GM12874 (cell line): ENCODE results near the gene PCSK4.
A peak's percentile ranks its signal among the peaks of the same experiment; 100 is the strongest.

Experiments used
- TF ChIP-seq, protein P1 (sequence below): IDR thresholded peaks from 2 replicates; pipeline ENCODE4 v1.5.1; 2011; ENCODE audit warnings: low read depth, mild to moderate bottlenecking, control low read depth, low read length, moderate library complexity; ENCODE audit not compliant: insufficient read depth

The PCSK4 gene

DNA sequence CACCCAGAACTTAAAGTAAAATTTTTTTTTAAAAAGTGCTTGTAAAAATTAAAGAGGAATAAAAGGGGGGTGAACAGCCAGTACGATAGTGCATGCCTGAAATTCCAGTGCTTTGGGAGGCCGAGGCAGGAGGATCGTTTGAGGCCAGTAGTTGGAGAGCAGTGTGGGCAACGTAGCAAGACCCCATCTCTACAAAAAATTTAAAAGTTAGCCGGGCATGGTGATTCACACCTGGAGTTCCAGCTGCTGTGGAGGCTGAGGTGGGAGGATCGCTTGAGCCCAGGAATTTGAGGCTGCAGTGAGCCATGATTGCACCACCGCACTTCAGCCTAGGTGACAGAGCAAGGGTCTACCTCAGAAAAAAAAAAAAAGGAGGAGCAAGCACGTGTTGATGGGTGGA, 14.9 kb upstream of the PCSK4 start:
- TF ChIP-seq, protein P1, sequence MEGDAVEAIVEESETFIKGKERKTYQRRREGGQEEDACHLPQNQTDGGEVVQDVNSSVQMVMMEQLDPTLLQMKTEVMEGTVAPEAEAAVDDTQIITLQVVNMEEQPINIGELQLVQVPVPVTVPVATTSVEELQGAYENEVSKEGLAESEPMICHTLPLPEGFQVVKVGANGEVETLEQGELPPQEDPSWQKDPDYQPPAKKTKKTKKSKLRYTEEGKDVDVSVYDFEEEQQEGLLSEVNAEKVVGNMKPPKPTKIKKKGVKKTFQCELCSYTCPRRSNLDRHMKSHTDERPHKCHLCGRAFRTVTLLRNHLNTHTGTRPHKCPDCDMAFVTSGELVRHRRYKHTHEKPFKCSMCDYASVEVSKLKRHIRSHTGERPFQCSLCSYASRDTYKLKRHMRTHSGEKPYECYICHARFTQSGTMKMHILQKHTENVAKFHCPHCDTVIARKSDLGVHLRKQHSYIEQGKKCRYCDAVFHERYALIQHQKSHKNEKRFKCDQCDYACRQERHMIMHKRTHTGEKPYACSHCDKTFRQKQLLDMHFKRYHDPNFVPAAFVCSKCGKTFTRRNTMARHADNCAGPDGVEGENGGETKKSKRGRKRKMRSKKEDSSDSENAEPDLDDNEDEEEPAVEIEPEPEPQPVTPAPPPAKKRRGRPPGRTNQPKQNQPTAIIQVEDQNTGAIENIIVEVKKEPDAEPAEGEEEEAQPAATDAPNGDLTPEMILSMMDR = no peak

DNA sequence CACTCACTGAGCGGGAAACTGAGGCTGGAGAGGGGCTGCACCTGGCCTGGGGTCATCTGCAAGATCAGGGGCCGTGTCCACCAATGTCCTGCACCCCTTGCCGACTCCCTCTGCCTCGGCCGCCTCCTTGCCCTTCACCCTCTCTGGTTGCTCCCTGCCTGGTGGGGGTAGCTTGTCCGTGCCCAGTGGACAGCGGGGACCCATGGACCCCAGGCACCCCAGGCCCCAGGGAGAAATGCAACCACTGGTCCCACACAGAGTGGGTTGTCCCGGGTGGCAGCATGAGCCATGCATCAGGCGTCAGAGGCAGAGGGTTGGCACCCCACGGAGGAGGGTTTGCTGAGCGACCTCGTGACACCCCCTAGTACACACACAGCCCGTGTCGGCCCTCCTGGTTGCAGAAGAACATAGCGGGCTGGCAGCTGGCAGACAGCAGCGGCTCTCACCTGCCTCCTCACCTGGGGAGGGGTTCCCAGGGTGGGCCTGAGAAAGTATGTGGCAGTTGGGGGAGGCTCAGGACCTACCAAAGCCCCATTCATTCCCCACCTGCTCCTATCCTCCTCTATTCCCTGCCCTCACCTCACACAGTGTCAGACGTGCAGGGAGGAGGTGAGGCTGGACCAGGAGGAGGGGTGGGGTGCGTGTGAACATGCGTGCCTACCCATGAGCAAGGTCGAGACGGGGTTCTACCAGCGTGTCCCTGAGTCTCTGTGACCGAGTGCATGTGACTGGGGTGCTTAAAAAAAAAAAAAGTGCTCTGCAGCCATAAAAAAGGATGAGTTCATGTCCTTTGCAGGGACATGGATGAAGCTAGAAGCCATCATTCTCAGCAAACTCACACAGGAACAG, 14.0 kb upstream of the PCSK4 start:
- TF ChIP-seq, protein P1 = no peak

DNA sequence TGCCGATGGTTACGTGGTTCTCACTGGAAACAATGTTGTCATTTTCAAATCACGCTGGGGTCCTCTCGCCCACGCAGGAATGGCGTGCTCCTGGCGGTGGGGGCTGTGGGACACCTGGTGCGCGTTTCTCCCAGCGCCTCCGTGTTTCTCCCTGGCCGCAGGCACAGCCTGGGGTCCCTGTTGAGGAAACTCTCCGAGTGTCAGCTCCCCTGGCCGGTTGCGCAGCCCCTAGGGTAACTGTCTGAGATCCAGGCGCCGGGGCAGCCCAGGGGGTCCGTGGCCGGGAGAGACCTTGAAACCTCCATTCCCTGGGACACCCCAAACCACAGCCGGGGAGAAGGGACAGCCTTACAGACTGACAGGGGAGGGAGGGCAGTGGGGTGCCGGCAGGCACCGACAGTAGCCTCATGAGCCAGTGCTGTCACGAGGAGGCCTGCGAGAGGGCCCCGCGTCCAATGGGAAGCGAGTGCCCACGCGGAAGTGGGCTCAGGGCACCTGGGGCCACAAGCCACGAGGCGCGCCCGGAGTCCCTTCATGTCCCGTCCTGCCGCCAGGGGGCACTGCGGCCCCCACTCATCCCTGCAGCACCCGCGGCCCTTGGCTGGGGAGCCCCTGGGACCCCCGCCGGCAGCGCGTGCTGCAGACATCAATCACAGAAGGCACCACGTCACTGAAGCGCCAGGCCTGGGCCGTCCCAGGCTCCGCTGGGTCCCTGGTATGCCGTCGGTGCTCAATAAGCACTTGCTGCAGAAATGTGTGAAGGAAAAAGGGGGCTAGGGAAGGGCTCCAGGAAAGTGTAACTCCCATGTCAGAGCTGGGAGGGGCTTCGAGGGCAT, 13.2 kb upstream of the PCSK4 start:
- TF ChIP-seq, protein P1 = peak; percentile 96

DNA sequence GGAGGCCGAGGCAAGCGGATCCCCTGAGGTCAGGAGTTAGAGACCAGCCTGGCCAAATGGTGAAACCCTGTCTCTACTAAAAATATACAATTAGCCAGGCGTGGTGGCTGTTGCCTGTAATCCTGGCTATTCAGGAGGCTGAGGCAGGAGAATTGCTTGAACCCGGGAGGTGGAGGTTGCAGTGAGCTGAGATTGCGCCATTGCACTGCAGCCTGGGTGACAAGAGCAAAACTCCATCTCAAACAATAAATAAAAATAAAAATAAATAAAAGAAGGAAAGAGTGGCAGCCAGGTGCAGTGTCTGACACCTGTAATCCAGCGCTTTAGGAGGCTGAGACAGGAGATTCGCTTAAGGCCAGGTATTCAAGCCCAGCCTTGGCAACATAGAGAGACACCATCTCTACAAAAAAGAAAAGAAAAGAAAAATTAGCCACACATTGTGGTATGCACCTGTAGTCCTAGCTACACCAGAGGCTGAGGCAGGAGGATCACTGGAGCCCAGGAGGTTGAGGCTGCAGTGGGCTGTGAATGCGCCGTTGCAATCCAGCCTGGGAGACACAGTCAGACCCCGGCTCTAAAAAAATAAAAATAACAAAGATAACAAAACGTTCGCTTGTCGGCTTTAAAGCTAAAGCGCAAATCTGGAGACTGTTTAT, 12.4 kb upstream of the PCSK4 start:
- TF ChIP-seq, protein P1 = no peak

DNA sequence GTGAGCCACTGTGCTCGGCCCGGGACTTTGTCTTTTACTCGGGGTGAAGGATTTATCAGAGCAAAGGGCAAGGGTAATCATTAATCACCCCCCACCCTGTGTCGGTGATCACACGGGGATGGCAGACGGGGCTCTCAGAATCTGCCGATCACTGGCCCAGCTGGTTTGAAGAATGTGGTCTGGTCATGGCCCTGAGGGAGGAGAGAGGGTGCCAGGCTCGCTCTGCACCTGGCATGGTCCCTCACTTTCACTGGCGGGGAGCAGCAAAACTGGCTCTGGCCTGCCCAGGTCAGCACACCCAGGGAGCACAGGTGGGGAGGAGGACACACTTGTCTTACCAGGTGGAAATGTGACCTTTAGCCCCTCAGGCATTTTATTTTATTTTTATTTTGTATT, 11.0 kb upstream of the PCSK4 start:
- TF ChIP-seq, protein P1 = no peak

DNA sequence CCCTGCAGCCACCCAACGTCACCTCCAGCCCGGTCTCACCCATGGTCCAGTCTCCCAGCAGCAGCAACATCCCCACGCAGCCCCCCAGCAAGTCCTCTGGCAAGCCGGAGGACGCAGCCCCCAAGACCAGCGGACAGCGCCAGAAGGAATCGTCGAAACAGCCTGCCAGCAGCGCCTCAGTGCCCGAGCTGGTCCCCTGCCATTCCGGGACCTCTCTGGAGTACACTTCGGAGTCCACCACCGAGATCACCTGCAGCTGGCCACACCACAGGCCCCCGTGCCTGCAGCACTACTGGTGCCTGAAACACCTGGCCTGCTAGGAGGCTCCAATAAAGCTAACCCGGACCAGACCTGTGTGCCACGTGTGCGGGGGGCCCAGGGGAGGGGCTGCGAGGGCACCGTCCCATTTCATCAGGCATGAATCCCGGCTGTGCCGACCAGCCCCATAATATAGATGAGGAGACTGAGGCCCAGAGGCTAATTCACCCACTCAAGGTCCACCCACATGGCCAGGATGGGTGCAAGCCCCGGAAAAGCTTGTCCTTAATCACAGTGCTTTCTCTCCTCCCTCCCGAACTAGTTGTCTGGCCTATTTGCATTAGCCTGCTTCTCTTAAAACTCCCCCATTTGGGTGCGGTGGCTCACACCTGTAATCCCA, 7.6 kb upstream of the PCSK4 start:
- TF ChIP-seq, protein P1 = no peak
